HepG2 (cell line): Measurements from ENCODE around the gene PJA2.

Experiments used
- CTCF ChIP-seq: sonication (generic); formaldehyde crosslinking; IDR thresholded peaks from 2 replicates; pipeline ENCODE4 v1.5.0; 2020; ENCODE audit warnings: mild to moderate bottlenecking, missing genetic modification reagents, moderate library complexity
- FOXM1 ChIP-seq: sonication (generic); formaldehyde crosslinking; IDR thresholded peaks from 2 replicates; pipeline ENCODE4 v1.5.0; 2020; ENCODE audit warnings: missing genetic modification reagents
- KAT8 ChIP-seq: IDR thresholded peaks from 2 replicates; pipeline ENCODE4 v1.6.1; 2016; ENCODE audit warnings: missing genetic modification reagents, missing compliant biosample characterization
- NFIC ChIP-seq: IDR thresholded peaks from 2 replicates; pipeline ENCODE4 v1.6.1; 2012; ENCODE audit warnings: mild to moderate bottlenecking, low read length, inconsistent platforms
- REST ChIP-seq, 2 experiments: IDR thresholded peaks; 2 replicates each; pipeline ENCODE4 v1.6.1; 2011 to 2012; ENCODE audit warnings: low read length in 2 of 2, borderline replicate concordance in 1 of 2, low read depth in 1 of 2, mild to moderate bottlenecking in 1 of 2, moderate library complexity in 1 of 2
- RNF2 ChIP-seq: fragments of 450-650 bp; conservative IDR thresholded peaks from 2 replicates; pipeline ENCODE4 v1.6.1; 2016; ENCODE audit warnings: low read depth
- ZNF354B ChIP-seq: sonication (generic); formaldehyde crosslinking; IDR thresholded peaks from 2 replicates; pipeline ENCODE4 v1.8.0; 2022; ENCODE audit warnings: mild to moderate bottlenecking, missing genetic modification reagents
- ZNF501 ChIP-seq: sonication (generic); formaldehyde crosslinking; IDR thresholded peaks from 2 replicates; pipeline ENCODE4 v1.5.1; 2020; ENCODE audit warnings: mild to moderate bottlenecking, moderate library complexity, missing genetic modification reagents
- ZNF780A ChIP-seq: sonication (generic); formaldehyde crosslinking; IDR thresholded peaks from 2 replicates; pipeline ENCODE4 v1.8.0; 2022; ENCODE audit warnings: mild to moderate bottlenecking, missing genetic modification reagents, moderate library complexity

- TF ChIP-seq KAT8 (CRISPR knock-in tag) = no peak
- no peak for TF ChIP-seq RNF2
- no peak for TF ChIP-seq ZNF780A
- TF ChIP-seq CTCF = no peak
- TF ChIP-seq REST (IDR thresholded peaks at IDR 0.05; ENCODE audit: borderline replicate concordance in 1 of 2, low read depth in 1 of 2, low read length in 2 of 2) = no peak
- no peak for TF ChIP-seq FOXM1
- no peak for TF ChIP-seq NFIC
- no peak for TF ChIP-seq ZNF501 (CRISPR knock-in tag)
- no peak for TF ChIP-seq ZNF354B (CRISPR knock-in tag)
Measured at GRCh38 chr5:109290231-109290630, 119.5 kb downstream of the PJA2 start.
